K562 (cell line): ENCODE data around the gene C6orf47. TPM values are rescaled to one million over a fixed set of nuclear protein-coding genes. Genes with fewer than 3 reads are reported as not detected.

ENCODE experiments used
- CSDE1 ChIP-seq, 2 experiments: fragments of 450-650 bp; IDR thresholded peaks; 2 replicates each; pipeline ENCODE4 v1.6.1; 2016; ENCODE audit warnings: mild to moderate bottlenecking in 1 of 2
- E2F8 ChIP-seq: fragments of 450-650 bp; IDR thresholded peaks from 2 replicates; pipeline ENCODE4 v1.7.1; 2018; ENCODE audit warnings: mild to moderate bottlenecking, low read depth; ENCODE audit not compliant: partially characterized antibody
- E4F1 ChIP-seq: fragments of 250-450 bp; sonication (Bioruptor Pico); IDR thresholded peaks from 2 replicates; pipeline ENCODE4 v1.5.0; 2021; ENCODE audit warnings: mild to moderate bottlenecking, borderline replicate concordance
- HDAC2 ChIP-seq: fragments of 450-650 bp; IDR thresholded peaks from 2 replicates; pipeline ENCODE4 v1.6.1; 2016; ENCODE audit warnings: mild to moderate bottlenecking
- IRF2 ChIP-seq: sonication (generic); formaldehyde crosslinking; IDR thresholded peaks from 2 replicates; pipeline ENCODE4 v1.8.1; 2022; ENCODE audit warnings: mild to moderate bottlenecking, missing genetic modification reagents
- JUN ChIP-seq, 2 experiments: sonication (generic) in 1 of 2; formaldehyde crosslinking in 1 of 2; IDR thresholded peaks; 2 replicates each; pipeline versions ENCODE4 v1.6.1 to v1.8.0; 2012 to 2022; ENCODE audit warnings: borderline replicate concordance in 2 of 2, mild to moderate bottlenecking in 2 of 2, improper control_type of control experiment in 1 of 2, low read depth in 1 of 2, low read length in 1 of 2, missing genetic modification reagents in 1 of 2
- PTTG1 ChIP-seq: fragments of 450-650 bp; IDR thresholded peaks from 2 replicates; pipeline ENCODE4 v1.6.1; 2016; ENCODE audit warnings: low read depth, mild to moderate bottlenecking, missing genetic modification characterization, missing compliant biosample characterization
- RBM25 ChIP-seq: fragments of 200-400 bp; formaldehyde crosslinking; IDR thresholded peaks from 2 replicates; pipeline ENCODE4 v1.6.1; 2018; ENCODE audit warnings: low read length, low read depth, moderate library complexity; ENCODE audit not compliant: severe bottlenecking
- RFX5 ChIP-seq: IDR thresholded peaks from 2 replicates; pipeline ENCODE4 v1.6.1; 2011; ENCODE audit warnings: low read depth, mild to moderate bottlenecking, improper control_type of control experiment, low read length
- RNF219 ChIP-seq: fragments of 250-450 bp; sonication (Bioruptor Pico); IDR thresholded peaks from 2 replicates; pipeline ENCODE4 v1.5.0; 2022; ENCODE audit warnings: mild to moderate bottlenecking
- SIN3A ChIP-seq, 2 experiments: fragments of 150-350 bp in 1 of 2; IDR thresholded peaks; 2 replicates each; pipeline ENCODE4 v1.6.1; 2011 to 2016; ENCODE audit warnings: borderline replicate concordance in 2 of 2, low read depth in 2 of 2, low read length in 2 of 2, mild to moderate bottlenecking in 2 of 2, moderate library complexity in 2 of 2; ENCODE audit not compliant: control insufficient read depth in 1 of 2
- SOX6 ChIP-seq: fragments of 450-650 bp; IDR thresholded peaks from 2 replicates; pipeline ENCODE4 v1.6.1; 2014; ENCODE audit warnings: mild to moderate bottlenecking
- SUPT5H ChIP-seq: fragments of 450-650 bp; IDR thresholded peaks from 2 replicates; pipeline ENCODE4 v1.6.1; 2016
- TRIM24 ChIP-seq, 2 experiments: fragments of 450-650 bp; IDR thresholded peaks; 2 replicates each; pipeline ENCODE4 v1.6.1; 2016
- ZBTB2 ChIP-seq: fragments of 450-650 bp; IDR thresholded peaks from 2 replicates; pipeline ENCODE4 v1.6.1; 2016; ENCODE audit warnings: antibody characterized with exemption
- ZKSCAN3 ChIP-seq: fragments of 250-450 bp; sonication (Bioruptor Pico); IDR thresholded peaks from 2 replicates; pipeline ENCODE4 v1.4.0; 2020
- ZNF140 ChIP-seq: fragments of 250-450 bp; sonication (Bioruptor Pico); IDR thresholded peaks from 2 replicates; pipeline ENCODE4 v1.8.0; 2021; ENCODE audit warnings: moderate library complexity, mild to moderate bottlenecking, inconsistent platforms
- polyA plus RNA-seq, 8 experiments: library from polyadenylated mRNA; depleted of rRNA in 4 of 8; stranded (reverse) in 5 of 8; unstranded in 3 of 8; fragments of >200 nt; fragmentation: Nextera tagmentation in 2 of 8; fragmentation: Illumina TruSeq in 1 of 8; extraction: Ambion mirVana in 2 of 8; extraction: Trizol in 1 of 8; gene quantifications; 2 replicates each; pipeline versions ENCODE4 v1.2.1 to v1.2.3, GENCODE V29; 2011 to 2014; ENCODE audit warnings: inconsistent platforms in 1 of 8, missing spikeins in 1 of 8
- total RNA-seq, 7 experiments: library from RNA; depleted of rRNA in 6 of 7; stranded (reverse); fragments of >200 nt in 6 of 7; fragmentation: Illumina TruSeq in 2 of 7; extraction: Trizol in 2 of 7; gene quantifications; 2 replicates each; pipeline versions ENCODE4 v1.2.1 to v1.2.3, GENCODE V29; 2011 to 2021; ENCODE audit warnings: low replicate concordance in 1 of 7

Gene C6orf47
- total and polyA plus RNA-seq, 9 of the 15 experiments (the other 6 are each of a cell fraction or from before 2014, with no cell fraction given), result 0.14 to 43.8 (median 27.0) TPM

GRCh38 chr6:31663961-31664789 is 3.6 kb upstream of the C6orf47 start (continued):
- TF ChIP-seq E2F8 (peak; percentile 60), HDAC2 (peak; percentile 93), SIN3A (IDR thresholded peaks at IDR 0.05; ENCODE audit: borderline replicate concordance in 2 of 2, control insufficient read depth in 1 of 2, low read depth in 2 of 2, low read length in 2 of 2) (peak in 1 of 2 experiments; percentile 46; a peak in 2 of 4 replicates), E4F1 (CRISPR knock-in tag) (no peak), RNF219 (CRISPR knock-in tag) (no peak), SUPT5H (peak; percentile 65), ZNF140 (CRISPR knock-in tag) (no peak), SOX6 (no peak), CSDE1 (IDR thresholded peaks at IDR 0.05) (0 out of 4 replicates have a peak, but pooled peaks of 1 of the 2 experiments have one; percentile 32), PTTG1 (tag) (no peak), RBM25 (no peak), RFX5 (no peak), JUN (IDR thresholded peaks at IDR 0.05; ENCODE audit: borderline replicate concordance, low read depth, low read length) (peak; percentile 99), JUN (CRISPR knock-in tag; IDR thresholded peaks at IDR 0.05; ENCODE audit: borderline replicate concordance) (peak; percentile 73; the same call in 1 of the 2 replicates), ZKSCAN3 (CRISPR knock-in tag) (no peak), ZBTB2 (peak; percentile 79), TRIM24 (IDR thresholded peaks at IDR 0.05) (peak in 1 of 2 experiments; percentile 38; a peak in 1 of 4 replicates), IRF2 (no peak)
